NCI-H82 (cell line): ENCODE measurements around the gene CCDC167.
A peak's percentile ranks its signal among the peaks of the same experiment; 100 is the strongest.

Source experiments
- DNase-seq: peaks from one replicate; lab custom pipeline; 2025; lab: John Stamatoyannopoulos, UW

Gene CCDC167

DNA sequence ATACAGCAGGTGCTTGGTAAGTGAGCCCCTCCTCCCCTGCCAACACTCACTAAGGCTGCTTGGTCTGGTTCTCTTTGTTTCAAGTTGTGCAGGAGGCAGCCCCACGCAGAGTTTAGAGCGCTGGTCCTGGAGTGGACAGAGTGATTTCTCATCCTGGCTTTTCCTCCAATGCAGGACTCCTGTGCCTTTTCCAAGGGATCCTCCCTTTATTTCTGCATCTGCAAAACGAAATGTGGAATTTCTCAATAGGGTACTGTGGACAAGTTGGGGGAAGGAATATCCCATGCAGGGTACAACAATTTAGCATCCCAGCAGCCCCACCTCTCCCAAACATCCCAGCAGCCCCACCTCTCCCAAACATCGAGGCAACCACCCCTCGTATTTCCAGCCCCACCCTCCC, 30.6 kb upstream of the CCDC167 start:
- DNase-seq, result no peak

DNA sequence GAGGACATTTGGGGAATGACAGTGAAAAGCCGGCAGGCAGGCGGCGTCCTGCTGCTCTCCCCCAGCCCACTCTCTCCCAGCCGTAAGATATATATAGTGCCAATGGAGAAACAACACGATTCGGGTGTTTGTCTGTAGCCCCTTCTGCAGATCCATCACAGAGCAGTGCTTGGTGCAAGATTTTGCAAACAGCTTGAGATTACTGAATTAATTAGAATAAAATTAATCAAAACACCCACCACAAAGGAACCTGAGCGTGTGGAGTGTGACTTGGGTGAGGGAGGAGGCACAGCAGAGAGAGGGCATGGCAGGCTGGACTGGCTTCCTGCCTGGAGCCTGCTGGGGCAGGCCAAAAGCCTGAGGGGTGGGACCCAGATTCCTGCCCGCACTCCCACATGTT, 28.8 kb upstream of the CCDC167 start:
- no peak for DNase-seq

DNA sequence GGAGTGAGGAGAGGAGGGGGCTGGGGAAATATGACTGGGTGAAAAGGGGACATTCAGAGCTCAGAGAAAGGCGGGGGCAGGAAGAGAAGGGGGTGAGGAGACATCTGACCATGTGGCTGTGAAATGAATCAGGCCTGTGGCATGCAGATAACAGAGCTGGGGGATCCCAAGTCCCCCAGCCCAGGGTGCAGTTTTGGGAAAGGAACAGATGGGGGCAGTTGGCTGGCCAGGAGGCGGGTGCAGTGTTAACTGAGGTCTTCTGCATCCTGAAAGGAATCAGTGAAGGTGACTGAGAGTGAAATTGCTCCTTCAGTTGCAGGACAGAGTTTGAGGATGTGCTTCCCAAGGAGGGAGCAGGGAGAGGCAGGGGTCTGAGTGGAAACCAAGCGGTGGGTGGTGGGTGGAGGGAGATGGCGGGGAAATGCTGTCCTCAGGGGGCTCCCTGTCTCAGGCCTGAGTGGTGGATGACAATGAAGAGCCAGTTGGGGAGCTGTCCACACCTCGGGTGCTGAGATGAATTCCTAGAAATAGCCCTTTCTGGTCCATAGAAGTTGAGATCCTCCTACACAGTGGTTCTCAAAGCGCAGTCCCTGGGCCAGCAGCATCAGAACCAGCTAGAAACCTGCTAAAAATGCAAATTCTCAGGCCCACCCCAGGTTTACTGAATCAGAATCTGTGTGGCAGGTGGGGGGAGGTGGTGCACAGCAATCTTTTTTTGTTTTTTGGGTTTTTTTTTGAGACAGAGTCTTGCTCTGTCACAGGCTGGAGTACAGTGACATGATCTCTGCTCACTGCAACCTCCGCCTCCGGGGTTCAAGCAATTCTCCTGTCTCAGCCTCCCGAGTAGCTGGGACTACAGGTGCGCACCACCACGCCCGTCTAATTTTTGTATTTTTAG, 26.0 kb upstream of the CCDC167 start:
- peak; percentile 32 for DNase-seq

DNA sequence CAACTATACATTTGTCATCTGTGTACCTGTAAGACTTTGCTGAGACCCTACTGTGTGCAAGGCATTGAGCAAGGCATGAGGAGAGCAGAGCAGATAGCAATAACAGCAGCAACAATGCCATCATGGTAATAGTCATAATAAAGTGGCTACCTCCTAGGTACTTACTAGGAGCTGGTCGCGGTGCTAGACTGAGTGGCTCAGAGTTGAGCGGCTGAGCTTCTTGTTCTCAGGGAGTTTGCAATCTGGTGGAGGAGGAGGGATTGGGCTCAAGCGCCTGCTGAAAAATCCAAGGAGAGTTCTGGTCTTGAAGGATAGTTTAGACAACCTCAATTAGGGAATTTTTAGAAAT, 25.3 kb upstream of the CCDC167 start:
- peak; percentile 54 for DNase-seq

DNA sequence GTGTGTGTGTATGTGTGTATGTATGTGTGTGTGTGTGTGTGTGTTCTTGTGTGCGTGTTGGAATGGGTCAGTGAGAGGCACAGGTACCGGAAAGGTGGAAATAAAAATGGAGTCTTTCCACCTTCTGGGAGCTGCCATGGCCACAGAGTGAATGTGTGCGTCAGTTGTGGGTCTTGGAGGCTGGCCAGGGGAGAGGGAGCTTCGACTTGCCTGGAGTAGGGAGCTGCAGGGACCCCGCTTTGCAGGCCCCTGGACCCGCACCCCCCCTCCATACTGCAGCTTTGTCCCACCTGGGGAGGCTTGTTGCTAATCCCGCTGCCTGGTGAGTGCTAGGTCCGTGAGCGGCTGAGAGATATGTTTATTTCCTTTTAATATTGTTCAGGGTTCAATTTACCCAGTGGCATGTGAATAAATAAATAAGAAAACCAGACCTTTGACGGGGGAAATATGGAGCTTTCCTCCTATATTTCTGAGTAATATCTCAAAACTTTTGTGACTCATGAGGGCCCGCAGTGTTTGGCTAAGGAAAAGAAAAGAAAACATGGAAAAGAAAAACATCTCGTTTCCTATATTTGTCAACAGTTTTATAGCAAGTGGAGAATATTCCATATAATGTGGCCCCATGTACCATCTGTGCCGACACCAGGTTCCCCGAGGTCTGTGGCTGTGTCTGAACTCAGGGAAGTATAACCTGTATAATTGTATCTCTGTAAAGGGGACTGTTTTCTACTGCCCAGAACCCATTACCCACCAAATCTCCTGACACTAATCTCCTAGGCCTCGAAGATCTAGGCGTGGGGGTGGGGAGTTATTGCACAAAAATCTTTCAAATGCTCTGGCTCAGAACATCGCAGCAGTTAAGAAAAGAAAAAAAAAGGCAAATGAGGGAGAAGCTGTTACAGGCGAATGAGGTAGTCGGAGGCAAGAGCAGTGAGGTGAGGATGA, 24.6 kb upstream of the CCDC167 start:
- peak; percentile 69 for DNase-seq

DNA sequence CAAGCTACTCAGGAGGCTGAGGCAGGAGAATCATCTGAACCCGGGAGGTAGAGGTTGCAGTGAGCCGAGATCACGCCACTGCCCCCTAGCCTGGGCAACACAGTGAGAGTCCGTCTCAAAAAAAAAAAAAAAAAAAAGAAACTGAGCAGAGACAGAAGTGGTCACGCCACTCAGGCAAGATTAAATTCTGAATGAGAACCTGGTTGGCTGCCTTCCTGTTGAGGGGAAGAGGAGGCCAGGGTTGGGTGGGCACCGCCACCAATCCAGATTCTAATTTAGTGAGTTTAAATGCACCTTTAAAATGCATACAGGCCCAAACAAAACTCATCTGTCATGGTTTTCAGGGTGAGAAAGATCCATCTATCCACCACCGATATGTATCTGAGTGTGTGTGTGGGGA, 23.7 kb upstream of the CCDC167 start:
- no peak for DNase-seq

DNA sequence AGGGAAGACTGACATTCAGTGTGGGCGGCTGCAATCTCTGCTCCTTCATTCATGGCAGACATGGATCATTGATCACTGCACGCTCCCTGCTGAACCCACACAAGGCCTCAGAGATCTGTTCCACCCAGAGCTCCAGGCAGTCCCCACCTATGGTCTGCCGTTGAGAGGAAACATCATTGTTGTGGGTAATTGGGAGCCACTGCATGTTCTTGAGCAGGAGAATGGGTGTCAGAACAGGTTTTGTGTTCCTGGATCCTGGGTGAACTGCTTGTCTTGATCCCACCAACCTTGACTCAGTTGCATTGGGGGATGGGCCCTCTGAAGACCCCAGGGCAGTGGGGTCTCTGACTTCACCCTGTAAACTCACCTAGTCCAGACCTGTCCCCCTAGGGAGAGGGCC, 23.1 kb upstream of the CCDC167 start:
- no peak for DNase-seq

DNA sequence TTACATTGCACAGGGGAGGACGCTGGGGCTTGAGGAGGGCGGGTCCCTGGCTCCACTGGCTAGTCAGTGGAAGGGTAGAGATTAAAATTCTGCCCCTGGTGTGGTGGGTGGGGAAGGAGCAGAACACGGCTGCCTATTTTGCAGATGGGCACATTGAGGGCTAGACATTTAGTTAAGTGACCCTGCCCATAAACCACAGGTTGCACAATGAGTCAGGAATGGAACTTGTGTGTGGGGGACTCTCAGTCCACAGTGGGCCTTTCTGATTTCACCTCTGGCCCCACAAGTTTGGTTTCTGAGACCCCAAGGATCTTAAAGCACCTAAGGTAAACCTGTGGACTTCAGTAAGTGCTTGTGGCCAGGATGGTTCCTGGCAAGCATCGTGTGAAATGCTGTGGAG, 22.0 kb upstream of the CCDC167 start:
- no peak for DNase-seq

DNA sequence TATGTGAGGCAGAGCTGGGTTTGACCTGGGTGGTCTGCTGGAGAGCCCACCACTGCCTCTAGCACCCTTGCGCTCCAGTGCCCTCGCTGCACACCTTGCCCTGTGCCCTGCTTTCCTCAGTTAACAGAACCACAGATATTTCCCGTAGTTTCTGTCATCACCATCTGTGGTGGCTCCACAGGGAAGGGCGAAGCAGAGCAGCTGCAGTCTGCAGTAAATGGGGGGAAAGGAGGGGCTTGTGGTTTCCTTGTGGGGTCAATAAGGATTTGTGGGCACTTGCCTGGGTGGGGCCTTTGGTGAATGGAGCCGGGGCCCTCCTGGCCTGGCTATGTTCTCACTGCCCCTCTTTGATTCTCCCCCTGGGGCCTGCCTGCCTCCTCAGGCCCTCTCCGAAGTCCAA, 21.2 kb upstream of the CCDC167 start:
- DNase-seq, result no peak

DNA sequence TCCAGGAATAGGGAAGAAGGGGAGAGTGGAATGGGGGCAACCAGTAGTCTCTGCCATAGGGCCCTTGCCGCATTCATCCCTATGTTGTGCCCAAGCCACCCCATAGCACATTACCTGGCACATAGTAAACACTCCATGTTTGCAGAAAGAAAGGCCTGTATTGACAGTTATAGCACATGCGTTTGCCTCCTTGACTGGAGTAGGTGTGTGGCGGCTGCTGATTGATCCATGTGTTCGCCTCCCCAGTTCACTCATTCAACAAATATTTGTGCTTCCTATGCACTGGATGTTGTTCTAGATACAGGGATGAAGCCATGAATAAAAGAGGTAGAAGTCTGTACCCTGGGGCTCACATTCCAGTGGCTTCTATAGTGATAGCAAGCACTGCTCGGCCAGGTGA, 19.8 kb upstream of the CCDC167 start:
- DNase-seq, result no peak

DNA sequence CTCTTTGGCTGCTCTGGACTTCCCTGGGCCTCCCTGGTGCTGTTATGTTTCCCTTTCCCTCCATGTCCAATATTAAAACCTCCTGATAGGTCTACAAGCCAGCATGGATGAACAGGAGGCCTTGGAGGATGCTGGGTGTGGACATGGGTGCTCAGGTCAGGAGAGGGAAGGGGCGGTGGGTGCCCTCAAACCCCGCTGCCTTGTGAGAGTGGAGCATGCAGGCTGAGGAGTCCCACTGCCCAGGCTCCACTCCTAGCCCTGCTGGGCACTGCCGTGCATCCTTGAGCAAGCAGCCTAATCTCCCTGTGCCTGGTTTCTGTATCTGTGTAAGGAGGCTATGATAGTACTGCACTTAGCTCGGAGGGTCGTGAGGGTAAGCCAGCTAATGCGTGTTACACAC, 18.4 kb upstream of the CCDC167 start:
- no peak for DNase-seq

DNA sequence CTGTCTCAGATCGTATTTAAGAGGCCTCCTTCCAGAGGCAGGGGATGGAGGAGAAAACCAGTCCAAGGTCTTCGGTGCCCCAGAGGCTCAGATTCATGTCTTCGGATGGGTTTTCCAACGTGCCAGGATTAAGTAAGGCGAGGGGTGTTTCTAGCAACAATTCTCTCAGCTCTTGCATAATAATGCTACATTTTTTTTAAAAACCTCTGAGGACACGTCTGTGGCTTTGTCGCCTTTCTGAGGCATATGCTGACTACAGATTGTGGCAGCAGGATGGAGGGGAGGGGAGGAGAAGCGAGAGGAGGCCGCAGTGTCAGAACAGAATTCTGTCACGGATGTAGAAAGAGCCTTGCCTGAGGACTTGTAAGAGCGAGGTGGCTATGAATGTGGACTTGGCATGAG, 17.7 kb upstream of the CCDC167 start:
- DNase-seq, result no peak

DNA sequence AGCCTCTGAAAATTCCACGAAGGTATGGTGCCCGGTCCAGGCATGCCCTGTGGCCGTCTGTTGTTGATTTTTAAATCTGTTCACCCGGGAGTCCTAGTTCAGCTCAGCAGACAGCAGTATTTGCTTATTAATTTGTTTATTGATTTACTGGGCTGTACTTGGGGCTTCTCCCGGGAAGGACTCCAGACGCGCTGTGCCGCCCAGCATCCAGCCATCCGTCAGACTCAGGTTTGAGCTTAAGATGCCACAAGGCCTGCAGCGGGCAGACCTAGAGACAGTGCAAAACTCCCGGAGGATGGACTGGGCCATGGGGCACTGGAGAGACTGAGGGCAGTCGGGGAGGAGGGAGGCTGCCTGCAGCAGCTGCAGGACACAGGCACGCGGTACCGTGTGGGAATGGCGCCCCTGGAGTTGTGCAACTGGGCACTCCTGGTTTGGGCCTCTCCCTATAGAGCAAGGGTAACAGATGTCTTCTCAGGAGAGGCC, 17.3 kb upstream of the CCDC167 start:
- DNase-seq, result peak; percentile 46

DNA sequence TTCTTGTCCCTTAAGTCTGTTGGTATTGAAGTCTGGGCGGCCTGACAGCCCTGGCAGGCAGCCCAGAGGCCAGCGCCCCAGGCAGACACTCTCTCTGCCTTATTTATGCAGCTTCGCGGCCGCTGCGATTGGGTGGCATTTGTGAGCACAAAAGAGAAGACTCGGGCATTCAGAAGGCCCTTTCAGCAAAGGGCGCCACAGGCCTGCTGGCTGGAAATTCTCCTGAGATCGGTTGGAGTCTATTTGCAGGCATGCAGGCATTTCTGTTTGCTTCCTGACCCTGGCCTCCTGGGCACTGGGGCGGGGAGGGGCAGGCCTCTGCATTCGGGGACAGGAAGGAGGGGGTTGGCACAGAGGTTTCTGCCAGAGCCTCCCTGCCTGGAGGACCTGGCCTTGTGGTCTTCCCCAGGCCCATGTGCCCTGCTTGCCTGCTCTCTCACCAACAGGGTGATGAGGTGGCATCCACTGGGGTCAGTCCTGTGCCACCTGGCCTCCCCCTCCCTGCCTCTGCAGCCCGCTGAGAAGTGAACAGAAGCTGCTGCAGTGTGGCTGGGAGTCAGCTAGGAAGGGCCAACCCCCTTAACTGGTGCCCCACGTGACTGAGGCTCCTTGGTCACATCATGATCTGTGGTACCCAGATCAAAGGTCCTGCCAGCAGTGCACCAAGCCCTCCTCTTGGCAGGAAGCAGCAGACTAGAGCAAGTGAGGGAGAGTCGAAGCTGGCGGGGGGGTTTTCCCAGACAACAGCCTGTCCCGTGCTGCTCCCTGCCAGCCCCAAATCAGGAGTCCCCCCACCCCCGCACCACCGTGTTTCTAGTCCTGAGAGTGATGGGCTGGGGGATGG, 16.6 kb upstream of the CCDC167 start:
- peak; percentile 41 for DNase-seq

DNA sequence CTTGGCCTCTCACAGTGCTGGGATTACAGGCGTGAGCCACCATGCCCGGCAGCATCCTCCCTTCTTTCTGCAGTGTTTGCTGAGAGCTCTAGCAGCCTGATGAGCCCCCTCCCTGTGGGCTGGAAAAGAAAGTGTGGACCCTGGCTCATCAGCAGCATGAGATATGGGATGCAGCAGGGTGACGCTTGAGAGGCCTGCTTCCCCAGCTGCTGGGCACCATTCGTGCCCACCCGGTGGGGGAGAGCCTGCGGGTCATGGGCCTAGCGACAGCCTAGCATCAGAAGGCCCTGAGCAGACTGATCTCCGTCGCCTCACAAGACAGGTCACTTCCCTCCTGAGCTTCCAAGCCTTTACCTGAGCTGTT, 16.0 kb upstream of the CCDC167 start:
- DNase-seq, result no peak

DNA sequence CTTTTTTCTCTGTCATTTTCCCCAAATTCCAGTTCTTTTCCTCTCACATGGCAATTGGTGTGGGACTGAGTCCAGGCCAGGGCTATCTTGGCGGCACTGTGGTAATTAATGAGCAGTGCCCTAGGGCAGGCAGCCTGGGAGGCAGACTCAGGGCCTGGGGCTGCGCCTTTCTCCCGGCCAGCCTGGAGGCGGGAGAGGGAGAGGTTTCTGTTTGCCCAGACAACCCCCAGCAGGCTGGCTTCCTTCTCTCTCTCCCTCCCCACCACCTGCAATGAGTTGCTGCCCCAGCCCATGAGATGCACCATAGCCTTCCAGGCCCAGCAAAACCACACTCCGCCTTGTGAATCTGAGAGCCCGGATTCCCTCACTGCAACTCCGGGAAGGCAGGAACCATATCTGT, 15.1 kb upstream of the CCDC167 start:
- DNase-seq, result no peak

DNA sequence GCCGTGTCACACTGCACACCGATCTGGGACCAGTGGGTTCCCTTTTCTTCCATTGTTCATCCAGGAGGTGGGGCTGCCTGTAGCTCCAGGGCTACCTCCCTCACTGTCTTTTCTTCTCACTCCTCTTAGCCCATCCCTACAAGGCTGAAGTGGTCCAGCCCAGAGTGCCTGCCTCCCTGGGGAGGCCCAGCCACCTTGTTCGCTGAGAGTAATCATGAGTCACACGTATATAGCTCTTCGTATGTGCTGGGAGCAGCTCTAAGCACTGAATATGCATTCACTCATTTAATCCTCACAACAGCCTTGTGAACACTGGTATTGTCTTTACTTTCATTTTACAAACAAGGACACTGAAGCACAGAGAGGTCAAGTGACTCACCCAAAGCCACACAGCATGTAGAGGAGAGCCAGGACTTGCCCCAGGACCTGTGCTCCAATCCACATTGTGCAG, 14.7 kb upstream of the CCDC167 start:
- DNase-seq, result no peak

DNA sequence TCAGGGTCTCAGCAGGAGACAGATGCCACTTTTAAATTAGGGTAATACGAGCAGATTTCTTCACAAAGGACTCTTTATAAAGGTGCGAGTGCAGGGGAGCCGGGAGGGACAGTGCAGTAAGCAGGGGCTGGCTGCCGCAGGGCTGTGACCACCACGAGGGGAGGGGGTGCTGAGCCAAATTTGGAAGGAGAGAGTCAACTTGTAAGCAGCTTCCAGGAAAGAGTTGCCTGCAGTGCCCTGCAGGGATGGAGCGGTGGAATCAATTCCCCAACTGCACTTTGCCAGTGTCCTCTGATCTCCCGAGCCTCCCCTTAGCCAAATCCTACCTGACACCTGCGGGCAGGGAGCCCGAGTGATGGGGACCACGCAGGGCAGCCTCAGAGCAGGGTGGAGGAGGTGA, 13.9 kb upstream of the CCDC167 start:
- DNase-seq, result no peak

DNA sequence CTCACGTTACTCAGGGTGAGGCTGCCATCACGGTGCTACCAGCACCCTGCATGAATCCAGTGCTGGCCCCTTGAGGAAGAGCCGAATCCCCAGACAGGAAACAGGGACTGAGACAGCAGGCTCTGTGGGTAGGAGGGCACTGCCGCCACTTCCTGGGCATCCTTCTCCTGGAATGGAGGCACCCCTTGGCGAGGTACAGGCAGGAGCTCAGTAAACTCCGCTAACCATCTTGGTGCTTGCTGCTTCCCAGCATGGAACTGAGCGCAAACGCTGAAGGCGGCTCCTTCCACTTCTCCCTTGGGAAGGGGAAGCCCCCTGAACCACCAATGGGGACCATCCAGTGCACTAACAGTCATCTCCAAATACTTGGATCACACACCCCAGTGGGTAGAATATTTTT, 13.5 kb upstream of the CCDC167 start:
- no peak for DNase-seq

DNA sequence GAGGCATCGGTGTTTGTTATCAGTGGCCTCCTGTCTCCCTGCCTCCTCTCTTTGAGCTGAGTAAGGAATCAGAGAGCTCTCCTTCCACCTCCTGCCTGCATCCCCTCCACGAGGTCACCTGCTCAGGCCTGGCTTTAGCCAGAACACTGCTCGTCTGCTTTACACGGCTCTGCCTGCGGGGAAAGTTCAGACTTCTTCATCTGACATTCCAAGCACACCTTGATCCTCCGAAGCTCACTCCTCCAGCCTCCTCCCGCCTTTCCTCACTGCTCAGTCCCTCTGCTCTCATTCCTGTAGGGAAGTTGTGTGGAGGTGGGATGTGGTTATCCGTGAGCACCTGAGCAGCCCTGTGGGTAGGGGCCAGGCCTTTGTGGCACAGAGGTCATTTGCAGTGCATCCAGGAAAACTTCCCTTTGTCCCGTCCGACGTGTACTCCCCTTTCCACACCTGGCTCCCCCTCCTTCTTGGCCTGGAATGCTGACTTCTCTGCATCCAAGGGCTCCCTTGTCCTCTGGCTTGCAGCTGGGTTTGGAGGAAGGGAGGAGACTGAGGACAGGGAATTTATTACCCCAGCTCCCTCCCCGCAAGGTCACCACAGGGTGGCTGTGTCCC, 12.8 kb upstream of the CCDC167 start:
- no peak for DNase-seq

DNA sequence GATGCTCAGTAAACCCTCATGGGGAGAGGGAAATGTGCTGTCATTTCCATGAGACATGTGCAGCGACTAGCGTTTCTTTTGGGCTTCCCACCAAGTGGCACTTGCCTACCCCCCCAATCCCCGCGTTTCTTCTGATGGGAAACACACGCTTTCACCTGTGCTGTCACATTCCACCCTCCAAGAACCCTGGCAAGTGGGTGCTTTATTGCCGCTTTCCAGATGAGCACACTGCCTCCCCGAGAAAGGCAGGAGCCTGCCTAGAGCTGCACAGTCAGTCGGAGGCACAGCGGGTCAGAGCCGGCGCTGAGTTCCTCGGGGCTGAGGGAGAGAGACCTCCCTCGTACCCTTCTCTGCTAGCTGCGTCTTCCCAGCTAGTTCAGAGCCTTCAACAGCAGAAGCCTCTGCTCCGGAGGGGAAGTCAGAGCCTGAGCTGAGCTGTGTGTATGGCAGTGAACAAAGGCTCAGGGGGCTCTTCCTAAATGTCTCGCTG, 12.3 kb upstream of the CCDC167 start:
- no peak for DNase-seq
